CD14-positive monocyte (primary cell): ENCODE data around the gene NTPCR. TPM values are rescaled to one million over a fixed set of nuclear protein-coding genes. Genes with fewer than 3 reads are reported as not detected.
A peak's percentile ranks its signal among the peaks of the same experiment; 100 is the strongest.

Source experiments
- DNase-seq, 3 donors: peaks; one replicate each; pipeline ENCODE4 v3.0.0-alpha.2; 2011 to 2022
- H2AFZ ChIP-seq: 2 replicates; pipeline ENCODE4 v1.6.0; 2012; ENCODE audit warnings: mild to moderate bottlenecking, low read depth, low read length, inconsistent platforms; ENCODE audit not compliant: insufficient read depth, poor library complexity, severe bottlenecking
- H3K27ac ChIP-seq, 2 donors: 1 replicate in 1 of 2; 2 replicates in 1 of 2; pipeline ENCODE4 v1.5.1; 2012 to 2013; ENCODE audit warnings: low read length in 2 of 2, control low read depth in 1 of 2, inconsistent platforms in 1 of 2, low read depth in 1 of 2, mild to moderate bottlenecking in 1 of 2
- H3K27me3 ChIP-seq, 2 donors: one replicate each; pipeline versions ENCODE4 v1.6.0 to v1.6.1; 2011 to 2013; ENCODE audit warnings: low read length in 2 of 2; ENCODE audit not compliant: control insufficient read depth in 2 of 2, insufficient read depth in 2 of 2
- H3K36me3 ChIP-seq, 2 donors: replicated peaks in 1 of 2; 1 replicate in 1 of 2; 2 replicates in 1 of 2; pipeline versions ENCODE4 v1.5.1 to v1.6.1; 2012 to 2013; ENCODE audit warnings: low read length in 2 of 2, control low read depth in 1 of 2, inconsistent platforms in 1 of 2, mild to moderate bottlenecking in 1 of 2; ENCODE audit not compliant: insufficient read depth in 2 of 2, control insufficient read depth in 1 of 2
- H3K4me1 ChIP-seq, 2 donors: 1 replicate in 1 of 2; 2 replicates in 1 of 2; pipeline versions ENCODE4 v1.5.1 to v1.6.1; 2012 to 2013; ENCODE audit warnings: low read length in 2 of 2, control low read depth in 1 of 2, inconsistent platforms in 1 of 2, mild to moderate bottlenecking in 1 of 2, moderate library complexity in 1 of 2; ENCODE audit not compliant: insufficient read depth in 2 of 2, control insufficient read depth in 1 of 2
- H3K4me2 ChIP-seq: replicated peaks from 2 replicates; pipeline ENCODE3; 2012; ENCODE audit warnings: low read length, moderate library complexity, mild to moderate bottlenecking; ENCODE audit not compliant: poor library complexity, severe bottlenecking; ENCODE audit errors: extremely low read depth
- H3K4me3 ChIP-seq, 3 experiments: fragments of 200-600 bp in 1 of 3; sonication (generic) in 1 of 3; replicated peaks in 1 of 3; 1 replicate in 2 of 3; 2 replicates in 1 of 3; pipeline ENCODE4 v1.5.1; 2011 to 2013; ENCODE audit warnings: low read length in 3 of 3, mild to moderate bottlenecking in 3 of 3, control low read depth in 2 of 3, low read depth in 2 of 3, inconsistent platforms in 1 of 3, moderate library complexity in 1 of 3
- H3K79me2 ChIP-seq: 2 replicates; pipeline ENCODE4 v1.6.0; 2012; ENCODE audit warnings: mild to moderate bottlenecking, control low read depth, inconsistent platforms, low read length, moderate library complexity; ENCODE audit not compliant: insufficient read depth
- H3K9ac ChIP-seq: 2 replicates; pipeline ENCODE4 v1.6.0; 2017; ENCODE audit warnings: low read length, mild to moderate bottlenecking; ENCODE audit not compliant: insufficient read depth, poor library complexity, severe bottlenecking
- H3K9me3 ChIP-seq, 2 donors: replicated peaks in 1 of 2; 1 replicate in 1 of 2; 2 replicates in 1 of 2; pipeline versions ENCODE4 v1.5.1 to v1.6.1; 2012 to 2013; ENCODE audit warnings: low read length in 2 of 2, control low read depth in 1 of 2; ENCODE audit not compliant: control insufficient read depth in 1 of 2, insufficient read depth in 1 of 2
- H4K20me1 ChIP-seq: 2 replicates; pipeline ENCODE4 v1.6.0; 2012; ENCODE audit warnings: mild to moderate bottlenecking, low read length, control low read depth, moderate library complexity; ENCODE audit not compliant: insufficient read depth
- H3K27ac Mint-ChIP-seq, 7 donors: one replicate each; pipeline ENCODE4 v1.8.0; 2020; ENCODE audit warnings: mild to moderate bottlenecking in 7 of 7, mixed read lengths in 7 of 7, moderate library complexity in 6 of 7, inconsistent platforms in 2 of 7
- H3K27me3 Mint-ChIP-seq, 3 donors: one replicate each; pipeline ENCODE4 v1.8.0; 2021 to 2022; ENCODE audit warnings: low read depth in 3 of 3, mild to moderate bottlenecking in 3 of 3, mixed read lengths in 3 of 3, moderate library complexity in 3 of 3, inconsistent platforms in 1 of 3
- H3K36me3 Mint-ChIP-seq, 2 donors: one replicate each; pipeline ENCODE4 v1.8.0; 2020; ENCODE audit warnings: mixed read lengths in 2 of 2, inconsistent platforms in 1 of 2, mild to moderate bottlenecking in 1 of 2
- H3K4me1 Mint-ChIP-seq: one replicate; pipeline ENCODE4 v1.8.0; 2020; ENCODE audit warnings: mild to moderate bottlenecking, mixed read lengths
- H3K4me3 Mint-ChIP-seq, 2 donors: one replicate each; pipeline ENCODE4 v1.8.0; 2020; ENCODE audit warnings: mild to moderate bottlenecking in 2 of 2, mixed read lengths in 2 of 2, moderate library complexity in 1 of 2
- H3K9me3 Mint-ChIP-seq, 7 donors: one replicate each; pipeline ENCODE4 v1.8.0; 2020 to 2022; ENCODE audit warnings: mixed read lengths in 7 of 7, mild to moderate bottlenecking in 6 of 7, moderate library complexity in 6 of 7, inconsistent platforms in 2 of 7
- WGBS: methylation state at CpG from one replicate; pipeline ENCODE4 v1.1.5; 2013; ENCODE audit warnings: missing lambda C conversion rate; ENCODE audit not compliant: insufficient coverage; 5-methylcytosine and 5-hydroxymethylcytosine counted together
- intact Hi-C, 2 donors: fragments of 100-400 bp; cut with micrococcal nuclease; formaldehyde crosslinking; loops; one replicate each; pipeline versions ENCODE4 v1.15.0 to v1.15.1; 2023
- polyA plus RNA-seq, 3 donors: library from polyadenylated mRNA; depleted of rRNA in 1 of 3; unstranded in 2 of 3; stranded (reverse) in 1 of 3; fragments of 300-500 nt in 2 of 3; fragments of >200 nt in 1 of 3; fragmentation: Illumina TruSeq in 2 of 3; gene quantifications; 1 replicate in 2 of 3; 2 replicates in 1 of 3; pipeline ENCODE4 v1.2.3, GENCODE V29; 2012 to 2021
- TF ChIP-seq, protein P1 (sequence below): fragments of 200-600 bp; IDR thresholded peaks from one replicate; pipeline ENCODE4 v1.8.0; 2022; ENCODE audit warnings: antibody characterized with exemption, mild to moderate bottlenecking

NTPCR gene
- polyA plus RNA-seq, 3 donors: 8.6 to 42.0 (median 31.7) TPM

DNA sequence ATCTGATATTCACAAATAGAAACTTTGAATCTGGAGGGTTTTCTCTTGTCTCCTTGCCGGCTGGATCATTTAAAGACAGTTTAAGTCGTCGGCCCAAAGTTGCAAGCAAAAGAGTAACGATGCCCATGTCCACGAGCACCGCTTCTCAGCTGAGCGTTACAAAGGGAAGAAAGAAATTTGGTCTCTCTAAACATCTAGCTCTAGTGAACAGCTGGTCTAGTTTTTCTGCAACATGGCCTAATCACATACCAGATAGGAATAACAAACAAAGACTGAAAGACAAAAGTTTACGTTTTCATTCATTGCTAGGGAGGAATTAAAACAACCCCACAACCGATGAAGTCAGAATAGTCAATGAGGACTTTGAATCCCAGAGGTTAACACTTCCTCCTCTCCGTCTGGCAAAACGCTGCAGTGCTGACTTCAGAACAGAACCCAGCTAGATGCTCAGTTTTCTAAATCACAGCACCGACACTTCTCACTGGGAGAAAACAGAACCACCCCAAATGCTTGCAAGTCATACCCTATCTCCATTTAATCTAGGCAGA lies 69.4 kb downstream of the NTPCR start:
- Histone ChIP-seq H3K79me2 (no peaks in the 10 kb centered on the region), H3K4me3 (no peak overlapping the region), H2AFZ (peak overlapping the region; percentile 53), H4K20me1 (no peaks in the 10 kb centered on the region), H3K4me1 (peaks cover 8 to 9% of the 10 kb centered on the region in 2 donors), H3K27ac (no peak overlapping the region), H3K27me3 (no peaks in the 10 kb centered on the region), H3K36me3 (peaks cover 0 to under 1% of the 10 kb centered on the region in 2 donors), H3K4me2 (no peak overlapping the region), H3K9me3 (no peaks in the 10 kb centered on the region), H3K9ac (no peak overlapping the region)
- WGBS: 81% methylated on average over 10 of the region's 12 CpGs
- no peaks in the 10 kb centered on the region for H3K9me3 Mint-ChIP-seq
- DNase-seq: no peak
- peaks cover 5 to 8% of the 10 kb centered on the region in 2 donors for H3K36me3 Mint-ChIP-seq
- intact Hi-C loops: no loop called here
- no peak overlapping the region for H3K27ac Mint-ChIP-seq
- peaks cover 14% of the 10 kb centered on the region for H3K4me1 Mint-ChIP-seq
- TF ChIP-seq, protein P1, sequence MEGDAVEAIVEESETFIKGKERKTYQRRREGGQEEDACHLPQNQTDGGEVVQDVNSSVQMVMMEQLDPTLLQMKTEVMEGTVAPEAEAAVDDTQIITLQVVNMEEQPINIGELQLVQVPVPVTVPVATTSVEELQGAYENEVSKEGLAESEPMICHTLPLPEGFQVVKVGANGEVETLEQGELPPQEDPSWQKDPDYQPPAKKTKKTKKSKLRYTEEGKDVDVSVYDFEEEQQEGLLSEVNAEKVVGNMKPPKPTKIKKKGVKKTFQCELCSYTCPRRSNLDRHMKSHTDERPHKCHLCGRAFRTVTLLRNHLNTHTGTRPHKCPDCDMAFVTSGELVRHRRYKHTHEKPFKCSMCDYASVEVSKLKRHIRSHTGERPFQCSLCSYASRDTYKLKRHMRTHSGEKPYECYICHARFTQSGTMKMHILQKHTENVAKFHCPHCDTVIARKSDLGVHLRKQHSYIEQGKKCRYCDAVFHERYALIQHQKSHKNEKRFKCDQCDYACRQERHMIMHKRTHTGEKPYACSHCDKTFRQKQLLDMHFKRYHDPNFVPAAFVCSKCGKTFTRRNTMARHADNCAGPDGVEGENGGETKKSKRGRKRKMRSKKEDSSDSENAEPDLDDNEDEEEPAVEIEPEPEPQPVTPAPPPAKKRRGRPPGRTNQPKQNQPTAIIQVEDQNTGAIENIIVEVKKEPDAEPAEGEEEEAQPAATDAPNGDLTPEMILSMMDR: no peak
- H3K4me3 Mint-ChIP-seq: no peak overlapping the region
- H3K27me3 Mint-ChIP-seq: peaks cover 0 to 2% (median 0%) of the 10 kb centered on the region in 3 donors

DNA sequence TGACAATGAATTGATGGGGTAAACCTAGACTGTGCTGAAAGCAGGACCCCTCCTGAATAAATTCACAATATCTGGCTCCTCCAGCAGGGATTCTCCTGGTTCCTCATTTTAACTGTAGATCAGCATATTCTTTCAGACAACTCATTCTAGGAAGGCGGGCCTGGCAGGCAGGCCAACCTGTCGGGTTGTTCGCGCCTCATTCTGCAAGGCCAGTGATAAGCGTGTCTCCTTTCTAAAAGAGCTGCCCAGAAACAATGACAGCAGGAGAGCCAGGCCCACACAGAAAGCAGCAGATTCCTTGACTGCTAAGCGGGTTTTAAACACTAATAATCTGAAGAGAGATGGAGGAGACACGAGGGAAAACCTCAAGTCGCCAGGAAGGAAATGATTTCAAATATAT lies 70.0 kb downstream of the NTPCR start:
- peak overlapping the region; percentile 38 for H3K4me2 ChIP-seq

More for the DNA sequence above, 70.0 kb downstream of the NTPCR start:
- H3K9ac ChIP-seq: peak overlapping the region; percentile 19
- no peaks in the 10 kb centered on the region for H3K27me3 ChIP-seq
- no peaks in the 10 kb centered on the region for H3K36me3 ChIP-seq
- peak in 1 of 3 donors; percentile 11 for DNase-seq
- TF ChIP-seq, protein P1: no peak
- no peaks in the 10 kb centered on the region for H3K9me3 ChIP-seq
- Mint-ChIP-seq H3K27ac (peak overlapping the region in 1 of 7 donors; percentile 52), H3K27me3 (peaks cover 0 to 2% (median 0%) of the 10 kb centered on the region in 3 donors), H3K9me3 (no peaks in the 10 kb centered on the region), H3K4me3 (peak overlapping the region in 1 of 2 donors; percentile 74), H3K4me1 (peaks cover 14% of the 10 kb centered on the region), H3K36me3 (peaks cover 5 to 8% of the 10 kb centered on the region in 2 donors)
- intact Hi-C loops: no loop called here
- WGBS: 10% methylated on average over 5 of the region's 8 CpGs
- peaks cover 8 to 9% of the 10 kb centered on the region in 2 donors for H3K4me1 ChIP-seq
- H2AFZ ChIP-seq: peak overlapping the region; percentile 53
- no peaks in the 10 kb centered on the region for H3K79me2 ChIP-seq
- no peaks in the 10 kb centered on the region for H4K20me1 ChIP-seq
- H3K4me3 ChIP-seq: no peak overlapping the region
- H3K27ac ChIP-seq: no peak overlapping the region
